Adrenal gland (tissue), 12 donors: ENCODE measurements around the gene SELP. TPM values are rescaled to one million over a fixed set of nuclear protein-coding genes. Genes with fewer than 3 reads are reported as not detected.

ENCODE experiments used
- DNase-seq, 7 donors: peaks; one replicate each; pipeline ENCODE4 v3.0.0-alpha.2; 2019 to 2020
- H3K27ac ChIP-seq, 5 donors: fragments of 200-600 bp; sonication (generic) in 4 of 5; 1 replicate in 3 of 5; 2 replicates in 2 of 5; pipeline versions ENCODE4 v1.5.1 to v1.8.0; 2016 to 2020; ENCODE audit warnings: mild to moderate bottlenecking in 1 of 5
- H3K27me3 ChIP-seq: fragments of 200-600 bp; 2 replicates; pipeline ENCODE4 v1.8.0; 2021
- H3K36me3 ChIP-seq, 2 donors: fragments of 200-600 bp; replicated peaks in 1 of 2; 1 replicate in 1 of 2; 2 replicates in 1 of 2; pipeline versions ENCODE4 v1.5.1 to v1.8.0; 2018 to 2022
- H3K4me1 ChIP-seq, 2 donors: fragments of 200-600 bp; replicated peaks in 1 of 2; 1 replicate in 1 of 2; 2 replicates in 1 of 2; pipeline versions ENCODE4 v1.5.1 to v1.8.0; 2018 to 2021
- H3K4me3 ChIP-seq, 4 donors: fragments of 200-600 bp; sonication (generic) in 3 of 4; one replicate each; pipeline ENCODE4 v1.5.1; 2016 to 2018
- H3K9me3 ChIP-seq, 3 donors: fragments of 200-600 bp; sonication (generic) in 1 of 3; replicated peaks in 1 of 3; 1 replicate in 2 of 3; 2 replicates in 1 of 3; pipeline versions ENCODE4 v1.5.1 to v1.8.0; 2016 to 2021
- POLR2A ChIP-seq, 2 donors: fragments of 450-650 bp; IDR thresholded peaks; one replicate each; pipeline ENCODE4 v1.6.1; 2017; ENCODE audit warnings: antibody characterized with exemption in 2 of 2, mild to moderate bottlenecking in 2 of 2, moderate library complexity in 1 of 2
- WGBS, 4 donors: extraction: QIAGEN DNeasy Blood & Tissue Kit in 2 of 4; methylation state at CpG; one replicate each; pipeline versions ENCODE4 v1.1.5 to v1.1.7; 2013 to 2017; 5-methylcytosine and 5-hydroxymethylcytosine counted together
- intact Hi-C, 2 donors: fragments of 100-400 bp; cut with DNase I; formaldehyde crosslinking; loops; one replicate each; pipeline versions ENCODE4 v1.14.1 to v1.15.0; 2022 to 2023
- polyA plus RNA-seq, 3 donors: library from polyadenylated mRNA; stranded (reverse); fragments of 200-250 nt in 2 of 3; fragments of 350-450 nt in 1 of 3; fragmentation: Illumina TruSeq in 1 of 3; extraction: RNeasy Lipid Tissue Mini Kit (QIAGEN cat#74804) in 1 of 3; gene quantifications; one replicate each; pipeline ENCODE4 v1.2.3, GENCODE V29; 2013 to 2014
- total RNA-seq, 9 donors: library from RNA; depleted of rRNA in 4 of 9; stranded (reverse); fragments of >200 nt in 4 of 9; fragments of 120-200 nt in 1 of 9; fragmentation: NEBNext Ultra II Directional in 1 of 9; extraction: Animal tissue kit (Norgen Biotek cat#: 25700) in 1 of 9; gene quantifications; one replicate each; pipeline versions ENCODE4 v1.1.0 to v1.2.4, GENCODE V29; 2013 to 2023
- TF ChIP-seq, protein P1 (sequence below), 6 experiments: fragments of 450-650 bp in 4 of 6; fragments of 200-600 bp in 2 of 6; sonication (generic) in 1 of 6; IDR thresholded peaks; 1 replicate in 5 of 6; 2 replicates in 1 of 6; pipeline versions ENCODE4 v1.5.1 to v1.8.0; 2016 to 2021; ENCODE audit warnings: antibody characterized with exemption in 6 of 6, mild to moderate bottlenecking in 2 of 6, moderate library complexity in 1 of 6
- donor health status: healthy with polysubstance abuse.
- donor health status: Bipolar disorder and iron deficiency.
- donor health status: DM: yes; HTN: yes; CAD: no.
- donor health status: DM: no; HTN: no; CAD: no.
- donor health status: DM: no; HTN: no; CAD: no.
- donor health status: DM: yes; HTN: yes; CAD: no.

Gene SELP
- total and polyA plus RNA-seq, 12 donors, result 1.6 to 10.9 (median 3.4) TPM

DNA sequence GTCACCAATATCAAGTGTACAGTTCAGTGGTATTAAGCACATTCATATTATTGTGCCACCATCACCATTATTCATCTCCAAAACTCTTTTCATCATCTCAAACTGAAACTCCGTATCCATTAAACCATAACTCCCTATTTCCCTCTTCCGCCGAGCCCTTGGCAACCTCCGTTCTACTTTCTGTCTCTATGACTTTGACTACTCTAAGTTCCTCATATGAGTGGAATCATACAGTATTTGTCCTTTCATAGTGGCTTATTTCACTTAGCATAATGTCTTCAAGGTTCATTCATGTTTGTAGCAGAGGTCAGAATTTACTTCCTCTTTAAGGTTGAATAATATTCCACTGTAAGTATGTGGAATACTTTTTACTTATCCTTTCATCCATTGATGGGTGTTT is 21.7 kb downstream of the SELP start:
- WGBS, 4 donors, result 71 to 83% (median 78%) methylated on average over 4 of the region's 4 CpGs
- DNase-seq, result no peak
- Histone ChIP-seq H3K27me3 (peaks cover 6% of the 10 kb centered on the region), H3K27ac (no peak overlapping the region), H3K4me1 (no peaks in the 10 kb centered on the region), H3K9me3 (no peaks in the 10 kb centered on the region), H3K36me3 (no peaks in the 10 kb centered on the region), H3K4me3 (no peak overlapping the region)
- TF ChIP-seq POLR2A (IDR thresholded peaks at IDR 0.05), result no peak
- TF ChIP-seq, protein P1, sequence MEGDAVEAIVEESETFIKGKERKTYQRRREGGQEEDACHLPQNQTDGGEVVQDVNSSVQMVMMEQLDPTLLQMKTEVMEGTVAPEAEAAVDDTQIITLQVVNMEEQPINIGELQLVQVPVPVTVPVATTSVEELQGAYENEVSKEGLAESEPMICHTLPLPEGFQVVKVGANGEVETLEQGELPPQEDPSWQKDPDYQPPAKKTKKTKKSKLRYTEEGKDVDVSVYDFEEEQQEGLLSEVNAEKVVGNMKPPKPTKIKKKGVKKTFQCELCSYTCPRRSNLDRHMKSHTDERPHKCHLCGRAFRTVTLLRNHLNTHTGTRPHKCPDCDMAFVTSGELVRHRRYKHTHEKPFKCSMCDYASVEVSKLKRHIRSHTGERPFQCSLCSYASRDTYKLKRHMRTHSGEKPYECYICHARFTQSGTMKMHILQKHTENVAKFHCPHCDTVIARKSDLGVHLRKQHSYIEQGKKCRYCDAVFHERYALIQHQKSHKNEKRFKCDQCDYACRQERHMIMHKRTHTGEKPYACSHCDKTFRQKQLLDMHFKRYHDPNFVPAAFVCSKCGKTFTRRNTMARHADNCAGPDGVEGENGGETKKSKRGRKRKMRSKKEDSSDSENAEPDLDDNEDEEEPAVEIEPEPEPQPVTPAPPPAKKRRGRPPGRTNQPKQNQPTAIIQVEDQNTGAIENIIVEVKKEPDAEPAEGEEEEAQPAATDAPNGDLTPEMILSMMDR (IDR thresholded peaks at IDR 0.05), result no peak
- intact Hi-C loops, result no loop called here

DNA sequence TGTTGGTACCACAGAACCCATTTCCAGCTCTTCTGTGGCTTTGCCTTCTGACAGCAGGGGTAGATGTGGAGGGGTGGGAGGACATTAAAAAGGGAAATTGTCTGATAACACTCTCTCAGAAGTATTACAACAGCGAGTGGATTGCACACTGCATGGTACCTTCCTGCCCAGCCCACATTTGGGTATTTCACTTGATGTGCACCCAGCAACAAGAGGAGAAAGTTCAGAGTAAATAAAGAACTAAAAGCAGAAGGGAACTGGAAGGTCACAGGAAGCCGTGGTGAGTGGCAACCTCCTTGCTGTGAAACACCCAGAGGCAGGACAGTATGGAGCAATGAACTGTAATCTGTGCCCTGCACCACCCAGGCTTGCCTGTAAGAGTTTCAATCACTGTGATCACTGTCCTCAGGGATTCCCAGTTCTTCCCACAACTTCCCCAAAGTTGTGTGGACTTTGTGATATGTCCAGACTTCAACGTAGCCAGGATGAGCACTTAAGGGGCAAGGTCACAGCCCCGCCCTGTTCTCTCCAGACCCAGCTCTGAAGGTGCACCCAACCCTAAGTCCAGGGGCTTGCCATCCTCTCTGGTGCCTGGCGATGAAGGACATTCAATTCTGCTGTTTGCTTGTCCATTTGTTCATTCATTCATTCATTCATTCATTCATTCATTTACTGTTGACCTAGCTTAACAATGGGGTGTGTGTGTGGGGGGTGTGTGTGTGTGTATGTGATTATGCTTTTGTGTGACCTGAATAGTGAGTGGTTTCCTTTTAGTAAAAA is 25.0 kb downstream of the SELP start:
- intact Hi-C loops, result no loop called here
- TF ChIP-seq POLR2A (IDR thresholded peaks at IDR 0.05), result no peak
- TF ChIP-seq, protein P1 (IDR thresholded peaks at IDR 0.05), result no peak
- Histone ChIP-seq H3K4me1 (no peaks in the 10 kb centered on the region), H3K36me3 (no peaks in the 10 kb centered on the region), H3K4me3 (no peak overlapping the region), H3K27ac (no peak overlapping the region), H3K9me3 (no peaks in the 10 kb centered on the region), H3K27me3 (peaks cover 6% of the 10 kb centered on the region)
- DNase-seq, result peak in 1 of 7 donors; percentile 18
- 43 to 57% (median 49%) methylated on average over 5 of the region's 5 CpGs for WGBS, 4 donors

DNA sequence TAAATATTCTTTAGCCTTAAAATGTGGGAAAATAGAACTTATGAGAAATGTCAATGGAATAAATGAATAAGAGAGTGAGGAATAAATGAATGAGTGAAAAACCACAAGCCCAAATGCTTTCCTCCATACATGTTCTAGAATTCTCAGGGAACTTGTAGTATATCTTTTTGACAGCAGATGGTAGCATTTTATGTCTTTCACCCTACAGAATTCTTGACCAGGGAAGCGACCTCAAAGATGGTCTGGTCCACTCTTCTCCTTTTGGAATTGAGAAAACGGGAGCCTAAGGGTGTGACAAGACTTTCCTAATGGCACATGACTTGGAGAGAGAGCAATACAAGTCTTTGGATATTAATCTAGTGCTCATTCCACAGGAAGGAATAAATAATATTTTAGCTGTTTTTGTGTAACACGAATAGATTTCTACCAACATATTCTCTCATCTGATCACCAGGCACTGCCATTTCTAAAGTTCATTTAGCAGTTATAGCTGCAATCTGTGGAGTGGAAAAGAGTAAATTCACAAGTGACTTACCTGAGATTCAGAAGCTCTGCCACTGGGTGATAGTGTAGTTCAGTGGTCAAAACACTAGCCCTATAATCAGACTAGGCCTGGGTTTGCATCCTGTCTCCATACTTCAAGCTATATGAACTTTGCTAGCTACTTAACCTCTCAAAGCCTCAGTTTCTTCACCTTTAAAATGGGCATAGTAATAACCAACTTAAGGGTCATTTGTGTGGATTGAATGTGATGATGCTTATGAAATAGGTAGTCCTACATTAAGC is 28.6 kb downstream of the SELP start:
- no peak overlapping the region for H3K27ac ChIP-seq
- no peaks in the 10 kb centered on the region for H3K4me1 ChIP-seq
- no peak overlapping the region for H3K4me3 ChIP-seq
- peaks cover 7% of the 10 kb centered on the region for H3K27me3 ChIP-seq
- TF ChIP-seq, protein P1 (IDR thresholded peaks at IDR 0.05), result peak in 5 of 6 experiments; percentile 7 to 46 (median 43)
- no peak for TF ChIP-seq POLR2A (IDR thresholded peaks at IDR 0.05)
- WGBS, 4 donors, result 28 to 35% (median 30%) methylated on average over 3 of the region's 3 CpGs
- intact Hi-C loops, result no loop called here
- no peaks in the 10 kb centered on the region for H3K9me3 ChIP-seq
- DNase-seq, result no peak
- H3K36me3 ChIP-seq, result no peaks in the 10 kb centered on the region
